NCI-H1694 treated with DMSO at 0.1 percent for 48 hours (cell line): Measurements from ENCODE around the gene ABCG1.

Source experiments
- DNase-seq: peaks from one replicate; lab custom pipeline; 2025; lab: John Stamatoyannopoulos, UW

The ABCG1 gene

GRCh38 chr21:42214081-42214750, 4.7 kb upstream of the ABCG1 start:
- no peak for DNase-seq

GRCh38 chr21:42214921-42215320, 4.0 kb upstream of the ABCG1 start:
- no peak for DNase-seq

- DNase-seq, result no peak
Observed at GRCh38 chr21:42215942-42216725, 2.8 kb upstream of the ABCG1 start.

GRCh38 chr21:42216726-42217572, 2.0 kb upstream of the ABCG1 start:
- DNase-seq, result no peak

- no peak for DNase-seq
Observed at GRCh38 chr21:42219606-42220137, 732 bp downstream of the ABCG1 start.

GRCh38 chr21:42220138-42220701, 1.3 kb downstream of the ABCG1 start:
- peak; percentile 93 for DNase-seq

DNA sequence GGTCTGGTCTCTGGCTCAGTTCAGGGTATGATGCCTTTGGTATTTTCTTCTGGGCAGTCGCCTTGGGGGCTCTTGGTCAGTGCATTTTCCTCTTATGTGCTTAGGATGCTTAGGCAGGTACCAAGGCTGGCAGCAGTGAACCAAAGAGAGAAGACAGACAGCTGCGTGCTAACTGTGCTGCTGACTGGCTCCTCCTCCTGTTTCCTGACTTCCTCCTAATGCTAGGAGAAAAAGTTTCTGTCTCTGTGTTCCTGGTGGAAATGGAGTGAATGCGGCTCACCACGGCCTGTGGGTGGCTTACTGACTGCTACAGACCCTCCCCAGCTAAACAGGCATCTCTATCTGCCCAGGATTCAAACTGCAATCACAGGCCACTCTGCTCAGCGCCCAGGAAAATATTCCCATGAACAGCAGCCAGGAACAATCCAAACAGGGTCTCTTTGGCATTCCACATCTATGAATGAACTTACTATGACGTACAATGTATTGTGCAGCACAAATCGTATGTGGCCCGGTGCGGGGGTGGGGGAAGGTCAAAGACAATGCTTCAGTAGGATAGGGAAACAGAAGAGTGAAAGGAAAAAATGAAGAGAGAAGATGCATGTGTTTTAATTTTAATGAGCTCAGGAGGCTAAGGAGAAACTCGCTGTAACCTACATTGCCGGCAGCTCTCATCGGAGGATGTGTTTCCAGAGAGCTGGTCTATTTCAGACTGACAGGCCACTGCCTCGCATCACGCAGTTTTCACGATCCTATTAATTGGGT, 2.8 kb downstream of the ABCG1 start:
- no peak for DNase-seq

GRCh38 chr21:42222386-42222785, 3.4 kb downstream of the ABCG1 start:
- no peak for DNase-seq

DNA sequence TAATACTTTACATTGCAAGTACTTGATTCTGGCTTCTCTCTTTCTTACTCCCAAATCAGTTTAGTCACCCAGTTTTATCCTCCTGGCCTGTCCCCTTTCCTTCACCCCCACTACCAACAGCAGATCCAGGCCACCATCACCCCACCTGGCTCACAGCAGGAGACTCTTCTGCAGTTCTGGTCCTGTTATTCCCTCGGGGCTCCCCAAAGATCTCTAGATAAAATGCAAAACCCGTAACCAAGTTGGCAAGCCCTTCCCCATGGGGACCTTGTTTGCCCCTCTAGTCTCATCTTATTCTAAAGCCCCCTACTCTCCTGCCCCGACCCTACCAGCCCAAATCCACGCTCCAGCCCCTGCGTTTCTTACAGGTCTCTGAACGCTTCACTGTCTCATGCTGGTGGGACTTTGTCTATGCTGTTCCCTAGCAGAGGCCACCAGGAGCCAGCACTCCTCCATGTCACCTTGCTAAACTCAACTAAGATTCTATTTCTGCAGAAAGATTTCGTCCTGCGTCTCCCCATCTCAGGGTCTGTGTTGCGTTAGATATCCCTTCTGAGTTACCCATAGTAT, 4.0 kb downstream of the ABCG1 start:
- no peak for DNase-seq

DNA sequence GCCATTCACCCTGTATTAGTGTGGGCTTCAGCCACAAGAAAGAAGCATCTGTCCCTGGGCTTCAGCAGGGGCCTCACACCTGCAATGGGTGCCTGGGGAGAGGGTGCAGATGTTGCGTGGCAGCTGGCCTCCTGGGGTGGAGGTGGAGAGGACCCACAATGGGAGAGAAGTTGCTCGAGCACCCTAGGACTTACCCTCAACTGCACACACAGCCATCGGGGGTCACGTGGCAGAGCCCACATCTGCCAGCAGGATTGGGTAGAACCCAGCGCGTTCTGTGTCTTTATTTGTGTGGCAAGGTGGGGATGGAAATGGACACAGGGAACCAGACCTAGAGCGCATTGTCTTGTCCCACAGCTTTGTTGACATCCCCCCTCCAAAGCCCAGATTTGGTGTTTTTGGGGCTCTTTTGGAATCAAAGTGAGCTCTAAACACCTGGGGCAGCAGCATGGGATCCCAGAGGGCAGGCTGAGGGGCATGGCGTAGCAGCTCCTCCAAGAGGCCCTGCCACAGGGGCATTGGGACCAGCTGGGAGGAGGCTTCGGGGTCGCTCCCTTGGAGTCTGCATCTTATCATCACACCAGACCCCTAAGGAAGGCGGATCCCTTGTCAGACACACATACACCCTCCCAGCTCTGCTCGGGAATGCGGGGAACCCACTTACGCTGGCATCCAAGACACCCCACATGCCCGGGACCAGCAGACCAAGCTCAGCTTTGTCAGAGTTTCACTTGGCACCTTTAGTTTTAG, 5.1 kb downstream of the ABCG1 start:
- DNase-seq, result no peak

DNA sequence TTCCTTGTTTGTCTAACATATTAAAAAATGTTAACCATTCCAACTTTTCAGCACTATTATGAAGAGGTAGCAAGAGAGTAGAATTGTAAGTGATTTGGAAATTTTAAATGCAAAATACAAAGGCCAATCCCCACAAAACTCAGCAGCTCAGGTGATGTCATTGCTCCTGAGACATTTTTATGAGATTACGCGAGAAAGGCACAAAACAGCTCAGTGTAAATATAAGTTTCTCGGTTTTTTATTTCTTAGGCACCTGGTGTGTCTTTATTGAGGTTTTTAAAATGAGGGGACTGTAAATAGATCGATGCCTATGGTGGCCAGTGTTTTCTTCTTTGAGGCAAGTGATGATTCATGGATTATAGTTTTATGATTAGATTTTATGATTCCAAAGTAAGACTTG, 6.1 kb downstream of the ABCG1 start:
- no peak for DNase-seq

DNA sequence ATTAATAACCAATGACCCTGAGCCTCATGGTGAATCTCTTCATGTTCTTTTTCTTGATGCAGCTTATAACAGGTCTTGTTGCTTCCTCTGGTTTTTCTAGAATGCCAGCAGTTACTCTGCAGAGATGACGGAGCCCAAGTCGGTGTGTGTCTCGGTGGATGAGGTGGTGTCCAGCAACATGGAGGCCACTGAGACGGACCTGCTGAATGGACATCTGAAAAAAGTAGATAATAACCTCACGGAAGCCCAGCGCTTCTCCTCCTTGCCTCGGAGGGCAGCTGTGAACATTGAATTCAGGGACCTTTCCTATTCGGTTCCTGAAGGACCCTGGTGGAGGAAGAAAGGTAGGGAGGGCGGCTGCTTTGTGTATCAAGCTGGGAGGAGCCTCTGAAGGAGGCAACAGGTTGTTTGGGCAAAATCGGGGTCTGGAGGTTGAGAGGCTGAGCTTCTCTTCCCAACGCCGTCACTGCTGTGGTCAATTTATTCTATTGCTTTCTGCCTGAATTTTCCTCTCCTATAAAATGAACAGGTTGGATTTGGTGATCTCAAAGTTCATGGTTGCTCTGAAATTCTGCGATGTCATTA, 6.7 kb downstream of the ABCG1 start:
- DNase-seq, result no peak

GRCh38 chr21:42226626-42227025, 7.7 kb downstream of the ABCG1 start:
- DNase-seq, result no peak

DNA sequence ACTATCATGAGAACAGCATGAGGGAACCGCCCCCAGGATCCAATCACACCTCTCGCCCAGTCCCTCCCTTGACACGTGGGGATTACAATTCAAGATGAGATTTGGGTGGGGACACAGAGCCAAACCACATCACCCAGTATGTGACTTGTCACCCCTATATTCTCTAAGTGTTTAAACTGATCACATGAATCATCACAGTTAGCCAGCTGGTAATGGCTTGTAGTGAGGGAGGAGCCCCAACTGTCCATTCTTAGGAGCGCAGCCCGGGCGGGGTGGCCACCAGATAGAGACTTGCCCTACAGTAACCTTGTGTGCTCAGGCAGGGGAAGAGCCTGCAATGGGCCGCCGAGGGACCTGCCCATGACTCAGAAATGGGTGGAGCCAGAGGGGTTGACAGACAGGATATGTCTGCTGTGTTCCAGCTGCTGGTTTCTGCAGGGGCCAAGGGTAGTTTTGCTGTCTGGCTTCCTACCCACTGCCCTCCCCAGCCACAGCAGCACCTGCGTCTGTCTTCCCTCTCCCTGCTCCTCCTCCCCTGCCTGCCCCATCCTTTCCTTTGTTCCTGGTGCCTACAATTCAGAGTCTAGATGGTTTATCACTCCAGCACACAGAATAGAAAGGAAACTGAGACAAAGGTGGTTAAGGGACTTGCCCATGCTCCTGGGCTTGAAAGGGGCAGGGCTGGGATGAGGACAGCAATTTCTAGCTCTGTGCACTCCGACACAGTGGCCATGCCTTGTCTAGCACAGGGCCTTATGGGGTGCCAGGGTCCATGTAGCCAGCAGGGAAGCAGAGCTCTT, 9.2 kb downstream of the ABCG1 start:
- DNase-seq, result no peak

- no peak for DNase-seq
Observed at GRCh38 chr21:42228709-42229220, 9.8 kb downstream of the ABCG1 start.

GRCh38 chr21:42229676-42230075, 10.7 kb downstream of the ABCG1 start:
- DNase-seq, result no peak

DNA sequence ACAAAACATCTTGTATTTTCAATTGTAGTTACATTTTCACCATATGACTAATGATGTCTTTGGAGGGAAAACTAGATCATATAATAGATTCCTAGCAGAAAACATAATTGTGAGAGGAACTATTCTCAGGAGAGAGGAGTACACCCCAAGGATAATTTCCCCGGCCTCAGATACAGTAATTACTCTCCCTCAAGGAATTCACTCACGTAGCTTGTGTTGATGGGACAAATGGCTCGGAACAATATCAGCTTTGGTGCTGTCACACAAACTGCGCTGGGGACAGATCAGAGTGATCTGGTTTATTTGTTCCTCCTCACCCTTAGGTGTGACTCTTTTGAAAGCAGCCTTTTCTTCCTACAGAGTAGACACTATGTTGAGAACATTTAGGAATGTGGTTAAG, 11.2 kb downstream of the ABCG1 start:
- no peak for DNase-seq

DNA sequence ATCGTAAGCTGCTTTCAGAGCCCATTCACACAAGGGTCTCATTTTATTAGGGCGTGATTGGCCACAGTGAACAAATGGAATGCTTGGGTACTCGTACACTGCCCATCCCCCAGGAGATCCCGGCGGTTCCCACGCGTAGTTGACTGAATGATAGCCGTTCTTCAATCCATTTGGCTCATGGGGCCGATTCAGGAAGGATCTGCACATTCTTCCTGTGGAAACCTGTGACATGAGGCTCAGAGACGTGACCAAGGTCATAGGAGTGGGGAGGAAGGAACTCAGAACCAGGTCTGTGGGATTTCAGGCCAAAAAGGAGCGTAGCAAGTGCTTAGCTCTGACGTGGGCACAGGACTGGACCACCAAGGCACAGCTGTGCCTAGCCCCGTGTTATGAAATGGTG, 11.7 kb downstream of the ABCG1 start:
- no peak for DNase-seq

- DNase-seq, result no peak
Observed at GRCh38 chr21:42231756-42232155, 12.8 kb downstream of the ABCG1 start.
